ENCODE data around the gene MATN3.

MATN3 gene

GRCh38 chr2:20001361-20001863 lies 11.1 kb downstream of the MATN3 start:
- DNase-seq, result no peak

- no peak for DNase-seq
These were observed 18.7 kb downstream of the MATN3 start for GRCh38 chr2:19993731-19994130.

- no peak for DNase-seq
These were observed 20.6 kb downstream of the MATN3 start for GRCh38 chr2:19991895-19992294.

- DNase-seq, result no peak
These were observed 22.1 kb downstream of the MATN3 start for GRCh38 chr2:19990416-19990728.

- peak; percentile 93 to 97 (median 96) for DNase-seq
These were observed 22.6 kb downstream of the MATN3 start, which contains the start of gene WDR35 for GRCh38 chr2:19989667-19990415. Gene WDR35 (minus strand): TSS chr2:19990105. CDS start chr2:19990015, 90 bp downstream.

GRCh38 chr2:19989342-19989666 lies 23.2 kb downstream of the MATN3 start:
- no peak for DNase-seq

- DNase-seq, result no peak
These were observed 23.9 kb downstream of the MATN3 start for GRCh38 chr2:19988600-19988999.

- peak in 1 of 3 donors; percentile 15 for DNase-seq
These were observed 24.5 kb downstream of the MATN3 start for GRCh38 chr2:19987936-19988335.

- no peak for DNase-seq
These were observed 30.2 kb downstream of the MATN3 start for GRCh38 chr2:19982268-19982667.

GRCh38 chr2:19979932-19980331 lies 32.5 kb downstream of the MATN3 start:
- DNase-seq, result no peak

GRCh38 chr2:19973466-19973865 lies 39.0 kb downstream of the MATN3 start:
- no peak for DNase-seq

GRCh38 chr2:19971691-19972090 lies 40.8 kb downstream of the MATN3 start:
- DNase-seq, result peak in 2 of 3 donors; percentile 5 to 39

- DNase-seq, result peak; percentile 57 to 69 (median 67)
These were observed 49.1 kb downstream of the MATN3 start for GRCh38 chr2:19963386-19963785.

- peak; percentile 81 to 85 (median 82) for DNase-seq
These were observed 56.7 kb downstream of the MATN3 start for GRCh38 chr2:19955544-19956422.

- DNase-seq, result peak in 2 of 3 donors; percentile 2 to 18
These were observed 63.4 kb downstream of the MATN3 start for GRCh38 chr2:19949071-19949470.

GRCh38 chr2:19947184-19947940 lies 65.1 kb downstream of the MATN3 start:
- DNase-seq, result no peak

GRCh38 chr2:19944205-19944845 lies 68.1 kb downstream of the MATN3 start:
- no peak for DNase-seq

- DNase-seq, result no peak
These were observed 69.3 kb downstream of the MATN3 start for GRCh38 chr2:19943189-19943588.

GRCh38 chr2:19942199-19942598 lies 70.3 kb downstream of the MATN3 start:
- no peak for DNase-seq
